HG02981 (cell line): ENCODE data around the gene KCNQ2.
"Not testable (repeated sequence)": the region's sequence is repeated elsewhere in the genome, so short reads cannot be mapped to it uniquely, and the experiment has no call there.

ENCODE experiments used
- ATAC-seq: cut with Tn5 transposase; IDR thresholded peaks from one replicate; pipeline ENCODE4 v1.9.1; 2021; ENCODE audit warnings: mild to moderate bottlenecking, moderate library complexity; ENCODE audit not compliant: unreplicated experiment

KCNQ2 gene

DNA sequence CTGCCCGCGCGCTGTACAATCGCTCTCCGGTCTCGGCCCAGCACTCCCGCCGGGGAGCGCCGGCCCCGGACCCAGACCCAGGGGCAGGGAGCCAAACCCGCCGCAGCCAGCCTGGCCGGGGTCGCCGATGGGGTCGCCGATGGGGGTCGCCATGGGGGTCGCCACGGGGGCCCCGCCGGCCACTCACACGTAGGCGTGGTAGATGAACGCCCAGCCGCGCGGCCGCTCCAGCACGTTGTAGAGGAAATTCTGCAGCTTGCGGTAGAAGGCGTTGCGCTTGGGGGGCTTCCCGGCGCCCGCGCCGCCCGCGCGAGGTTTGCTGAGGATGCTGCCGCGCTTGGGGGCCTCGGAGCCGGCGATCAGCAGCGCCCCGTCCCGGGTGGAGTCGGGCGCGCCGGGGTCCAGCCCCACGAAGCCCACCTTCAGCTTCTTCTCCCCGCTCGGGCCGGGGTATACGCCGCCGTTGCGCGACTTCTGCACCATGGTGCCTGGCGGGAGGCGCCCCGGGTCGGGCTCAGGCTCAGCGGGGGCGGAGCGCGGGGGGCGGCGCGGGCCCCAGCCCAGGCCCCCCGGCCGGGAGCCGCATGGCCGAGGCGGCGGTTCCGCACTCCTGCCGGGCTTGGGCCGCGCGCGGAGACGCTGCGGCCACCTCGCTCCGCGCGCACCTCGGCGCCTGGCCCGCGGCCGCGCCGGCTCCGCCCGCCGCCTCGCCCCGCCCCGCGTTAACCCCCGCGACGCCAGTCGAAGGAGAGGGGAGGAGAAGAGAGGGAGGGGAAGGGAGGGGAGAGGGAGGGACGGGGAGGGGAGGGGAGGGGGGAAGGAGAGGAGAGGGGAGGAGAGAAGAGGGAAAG, at the start of gene KCNQ2:
KCNQ2 (minus strand) TSS at position 675 of the 851 bp plus-strand sequence; CDS start at position 483, 192 bp downstream.
- ATAC-seq = no peak

DNA sequence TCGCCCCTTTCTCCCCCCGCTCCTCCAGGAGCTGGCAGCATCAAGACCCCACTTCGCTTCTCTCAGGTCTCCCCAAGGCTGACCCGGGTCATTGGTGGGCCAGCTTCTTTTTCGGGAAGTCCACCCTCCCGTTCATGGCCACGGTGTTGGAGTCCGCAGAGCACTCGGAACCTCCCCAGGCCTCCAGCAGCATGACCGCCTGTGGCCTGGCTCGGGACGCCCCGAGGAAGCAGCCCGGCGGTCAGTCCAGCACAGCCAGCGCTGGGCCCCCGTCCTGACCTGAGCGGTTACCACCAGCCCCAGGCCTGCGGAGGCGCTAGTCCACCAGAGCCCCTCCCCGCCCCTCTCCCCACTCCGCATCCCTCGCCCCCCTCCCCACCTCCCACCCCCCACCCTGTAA, 49.1 kb upstream of the KCNQ2 start:
- no peak for ATAC-seq

DNA sequence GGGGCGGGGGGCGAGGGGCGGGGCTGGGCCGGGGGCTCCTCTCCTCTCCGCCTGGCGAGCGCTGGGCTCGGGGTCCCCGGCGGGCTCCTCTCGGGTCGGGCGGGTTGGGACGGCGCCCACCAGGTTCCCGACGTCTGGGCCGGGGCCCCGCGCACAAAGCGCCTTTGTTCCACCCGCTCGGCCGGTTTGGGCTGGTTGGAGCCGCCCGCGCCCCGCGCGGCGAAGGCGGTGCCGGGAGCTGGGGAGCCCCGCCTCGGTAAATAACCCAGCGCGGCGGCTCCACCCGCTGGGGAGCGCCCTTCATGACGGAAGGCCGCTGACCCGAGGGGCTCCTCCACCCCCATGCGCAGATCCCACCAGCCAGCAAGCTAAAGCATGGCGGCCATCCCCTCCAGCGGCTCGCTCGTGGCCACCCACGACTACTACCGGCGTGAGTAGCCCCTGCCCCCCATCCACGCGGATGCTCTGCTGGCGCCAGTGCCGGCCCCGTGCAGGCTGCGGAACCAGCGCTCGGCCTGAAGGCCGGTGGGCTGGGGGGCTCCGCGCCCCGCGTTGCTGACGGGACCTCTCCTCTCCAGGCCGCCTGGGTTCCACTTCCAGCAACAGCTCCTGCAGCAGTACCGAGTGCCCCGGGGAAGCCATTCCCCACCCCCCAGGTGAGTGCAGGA, 48.6 kb upstream of the KCNQ2 start:
- peak; percentile 38 for ATAC-seq

DNA sequence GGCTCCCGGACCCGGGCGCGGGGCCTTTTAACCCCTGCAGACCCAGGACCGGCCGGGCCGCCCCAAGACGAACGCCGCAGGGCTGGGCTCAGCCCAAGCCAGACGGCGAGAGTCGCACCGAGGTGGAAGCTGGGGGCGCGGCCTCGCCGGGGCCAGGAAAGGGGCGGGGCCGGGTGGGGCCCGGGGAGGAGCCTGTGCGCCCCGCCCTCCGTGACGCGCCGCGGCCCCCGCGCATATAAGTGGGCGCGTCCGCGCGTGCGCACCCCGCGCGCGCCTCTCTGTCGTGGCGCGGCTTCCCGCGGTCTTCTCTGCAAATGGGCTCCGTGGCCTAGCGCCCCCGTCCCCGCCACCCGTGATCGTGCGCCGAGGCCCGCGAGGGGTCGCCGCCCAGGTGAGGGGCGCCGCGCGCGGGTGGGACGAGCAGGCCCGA, 48.1 kb upstream of the KCNQ2 start, which contains the start of gene PPDPF:
PPDPF (plus strand) TSS at position 262 of the 430 bp plus-strand sequence. CDS start 544 bp downstream, outside the sequence.
- ATAC-seq = peak; percentile 68

DNA sequence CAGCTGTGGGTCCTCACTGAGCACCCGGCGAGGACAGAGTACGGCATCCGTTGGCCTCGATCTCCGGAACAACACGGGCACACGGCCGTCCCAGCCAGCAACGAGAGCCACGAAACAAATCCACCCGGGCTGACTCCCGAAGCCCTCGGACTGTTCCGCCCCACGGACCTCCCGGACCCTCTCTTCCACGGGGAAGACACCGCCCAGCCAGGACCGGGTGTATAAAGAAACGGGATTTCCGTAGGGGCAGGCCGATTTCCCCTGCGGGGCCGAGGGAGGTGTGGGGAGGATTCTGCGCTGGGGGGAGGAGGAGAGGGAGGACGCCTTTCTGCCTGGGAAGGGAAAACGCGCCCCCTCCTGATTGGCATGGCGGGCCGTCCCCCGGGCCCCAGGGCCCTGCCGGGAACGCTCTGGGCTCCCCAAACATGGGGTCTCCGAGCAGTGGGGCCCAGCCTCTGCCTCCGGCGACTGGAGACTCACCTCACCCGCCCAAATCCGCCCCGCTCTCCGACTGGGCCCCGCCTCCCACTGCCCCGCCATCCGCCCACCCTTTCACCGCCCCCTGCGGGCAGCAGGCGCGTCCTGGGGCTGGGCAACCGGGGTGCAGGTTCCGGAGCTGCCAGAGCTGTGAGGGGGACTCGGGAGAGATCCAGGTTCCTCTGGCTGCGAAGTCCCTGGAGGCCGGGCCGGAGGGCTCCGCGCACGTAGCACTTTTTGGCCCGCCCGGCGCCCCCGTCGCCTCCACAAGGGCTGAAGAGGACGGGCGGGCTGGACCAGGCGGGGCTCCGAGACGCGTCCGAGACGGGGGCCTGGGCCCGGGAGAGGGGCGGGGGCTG, 47.4 kb upstream of the KCNQ2 start:
- peak; percentile 45 for ATAC-seq

DNA sequence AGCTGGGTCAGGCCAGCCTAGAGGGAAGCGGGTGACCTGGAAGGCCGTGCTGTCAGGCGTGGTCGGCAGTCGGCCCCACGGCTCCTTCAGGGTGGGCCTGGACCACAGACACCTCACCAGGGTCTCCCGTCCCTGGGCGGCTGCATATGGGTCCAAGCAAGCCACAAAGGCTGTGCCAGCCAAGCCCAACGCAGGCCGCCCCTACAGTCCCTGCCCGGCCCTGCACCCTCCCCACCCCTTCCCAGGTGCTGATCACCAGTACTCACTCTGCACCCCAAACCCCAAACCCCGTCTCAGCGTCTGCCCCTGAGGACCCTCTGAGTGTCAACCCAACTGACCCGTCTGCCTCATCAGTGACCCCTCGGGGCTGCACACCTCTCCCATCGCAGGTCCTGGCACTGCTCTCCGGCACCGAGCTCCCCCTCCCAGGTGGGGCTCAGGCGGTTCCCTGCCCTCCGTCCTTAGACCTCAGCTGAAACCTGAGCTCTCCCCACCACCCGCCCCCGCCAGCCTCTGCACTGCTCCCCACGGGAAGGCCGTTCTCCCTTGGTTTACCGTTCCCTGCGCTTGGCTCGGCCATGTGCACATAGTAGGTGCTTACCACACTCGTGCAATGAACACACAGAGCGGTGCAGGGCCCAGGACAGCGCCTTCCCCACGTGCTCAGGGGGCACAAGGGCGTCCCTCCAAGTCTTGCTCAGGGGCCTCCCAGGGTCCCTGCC, 46.7 kb upstream of the KCNQ2 start:
- no peak for ATAC-seq

DNA sequence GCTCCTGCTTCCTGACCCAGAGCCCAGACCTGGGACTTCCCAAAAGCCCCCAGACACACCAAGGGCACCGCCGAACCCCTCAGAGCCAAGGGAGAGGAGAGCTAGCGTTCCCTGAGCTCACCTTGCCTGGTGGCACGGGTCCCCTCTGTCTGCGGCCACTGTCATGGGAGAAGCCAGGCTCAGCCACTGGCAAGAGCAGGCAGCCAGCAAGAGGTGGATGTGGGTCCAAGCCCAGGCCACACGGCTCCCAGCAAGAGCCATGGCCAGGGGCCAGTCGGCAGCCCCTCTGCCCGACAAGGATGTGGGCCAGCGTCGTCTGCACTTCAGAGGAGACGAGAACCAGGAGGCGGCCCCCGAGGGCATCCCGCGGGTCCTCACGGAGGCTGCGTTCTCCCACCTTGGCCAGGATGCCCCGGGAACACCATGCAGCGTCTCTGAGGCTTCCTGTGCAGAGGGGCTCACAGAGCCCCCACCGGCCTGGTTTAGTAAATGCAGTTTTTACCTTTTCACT, 46.0 kb upstream of the KCNQ2 start:
- no peak for ATAC-seq

DNA sequence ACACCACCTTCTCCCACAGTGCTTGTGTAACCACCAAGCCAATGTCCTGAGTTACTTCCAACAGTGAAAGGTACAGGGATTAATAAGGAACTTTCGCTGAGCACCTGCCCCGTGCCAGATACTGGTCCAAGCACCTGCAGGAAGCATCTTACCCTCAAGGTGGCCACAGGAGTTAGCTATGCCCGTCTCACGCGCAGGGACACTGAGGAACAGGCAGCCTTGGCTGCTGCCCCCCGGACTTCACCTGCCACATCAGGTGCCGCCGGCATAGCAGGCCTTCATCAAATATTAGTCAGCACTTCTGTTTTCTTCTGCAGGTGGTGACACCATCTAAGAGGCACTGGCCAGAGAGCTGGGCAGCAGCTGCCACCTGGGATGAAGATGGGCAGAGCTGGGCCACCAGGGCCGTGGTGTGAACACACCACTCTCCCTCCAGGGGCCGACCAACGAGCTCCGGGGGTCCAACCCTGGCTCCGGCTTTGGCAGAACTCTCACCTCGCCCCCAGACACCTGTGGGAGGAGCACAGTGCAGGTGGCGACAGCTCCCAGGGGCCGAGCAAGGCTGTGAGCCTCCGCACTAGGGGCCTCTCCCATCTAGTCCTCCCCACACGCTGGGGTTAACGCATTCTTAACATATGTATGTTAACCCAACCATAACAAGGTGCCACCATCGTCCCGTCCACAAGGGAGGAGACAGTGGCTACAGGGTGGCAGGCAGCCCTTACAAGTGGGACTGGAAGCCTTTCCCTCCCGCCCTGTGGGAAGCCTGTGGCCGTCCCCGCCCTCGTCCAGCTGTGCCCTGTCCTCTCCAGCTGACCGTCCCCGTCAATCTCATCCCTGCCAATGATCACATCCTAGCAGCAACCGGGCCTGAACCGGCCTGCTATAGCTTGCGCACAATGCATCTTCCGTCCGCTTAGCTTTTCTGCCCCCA, 45.2 kb upstream of the KCNQ2 start:
- no peak for ATAC-seq

DNA sequence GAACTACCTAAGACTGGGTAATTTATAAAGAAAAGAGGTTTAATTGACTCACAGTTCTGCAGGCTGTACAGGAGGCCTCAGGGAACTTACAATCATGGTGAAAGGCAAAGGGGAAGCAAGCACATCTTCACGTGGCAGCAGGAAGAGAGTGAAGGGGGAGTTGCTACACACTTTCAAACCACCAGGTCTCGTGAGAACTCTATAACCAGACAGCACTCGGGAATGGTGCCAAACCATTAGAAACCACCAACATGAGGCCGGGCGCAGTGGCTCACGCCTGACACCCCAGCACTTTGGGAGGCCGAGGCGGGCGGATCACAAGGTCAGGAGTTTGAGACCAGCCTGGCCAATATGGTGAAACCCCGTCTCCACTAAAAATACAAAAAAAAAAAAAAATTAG, 42.1 kb upstream of the KCNQ2 start:
- ATAC-seq = not testable (repeated sequence)

DNA sequence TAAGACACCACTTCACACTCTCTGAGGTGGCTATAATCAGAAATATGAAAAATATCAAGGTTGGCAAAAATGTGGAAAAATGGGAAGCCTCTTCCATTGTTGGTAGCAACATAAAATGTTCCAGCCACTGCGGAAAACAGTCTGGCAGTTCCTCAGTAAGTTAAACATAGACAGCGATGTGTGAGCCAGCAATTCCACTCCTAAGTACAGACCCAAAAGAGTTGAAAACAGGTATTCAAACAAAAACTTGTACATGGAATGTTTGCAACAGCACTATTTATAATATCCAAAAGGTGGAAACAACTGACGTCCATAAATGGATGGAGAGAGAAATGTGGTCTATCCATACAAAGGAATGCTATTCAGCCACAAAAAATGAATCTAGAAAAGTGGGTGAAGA, 40.8 kb upstream of the KCNQ2 start:
- ATAC-seq = no peak

DNA sequence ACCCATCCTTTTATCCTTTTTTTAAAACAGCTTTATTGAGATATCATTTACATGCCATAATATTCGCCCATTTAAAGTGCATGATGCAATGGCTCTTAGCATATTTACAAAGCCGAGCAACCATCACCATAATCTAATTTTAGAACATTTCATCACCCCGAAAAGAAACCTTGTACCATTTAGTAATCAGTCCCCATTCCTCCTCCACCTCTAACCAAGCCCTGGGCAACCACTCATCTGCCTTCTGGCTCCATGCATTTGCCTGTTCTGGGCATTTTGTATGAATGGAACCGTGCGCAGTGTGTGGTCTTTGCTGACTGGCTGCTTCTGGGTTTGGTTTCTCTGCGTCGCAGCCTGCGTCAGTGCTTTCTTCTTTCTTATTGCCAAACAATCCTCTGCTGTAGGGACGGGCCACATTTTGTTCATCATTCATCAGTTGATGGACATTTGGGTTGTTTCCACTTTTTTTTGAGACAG, 36.7 kb upstream of the KCNQ2 start:
- no peak for ATAC-seq

DNA sequence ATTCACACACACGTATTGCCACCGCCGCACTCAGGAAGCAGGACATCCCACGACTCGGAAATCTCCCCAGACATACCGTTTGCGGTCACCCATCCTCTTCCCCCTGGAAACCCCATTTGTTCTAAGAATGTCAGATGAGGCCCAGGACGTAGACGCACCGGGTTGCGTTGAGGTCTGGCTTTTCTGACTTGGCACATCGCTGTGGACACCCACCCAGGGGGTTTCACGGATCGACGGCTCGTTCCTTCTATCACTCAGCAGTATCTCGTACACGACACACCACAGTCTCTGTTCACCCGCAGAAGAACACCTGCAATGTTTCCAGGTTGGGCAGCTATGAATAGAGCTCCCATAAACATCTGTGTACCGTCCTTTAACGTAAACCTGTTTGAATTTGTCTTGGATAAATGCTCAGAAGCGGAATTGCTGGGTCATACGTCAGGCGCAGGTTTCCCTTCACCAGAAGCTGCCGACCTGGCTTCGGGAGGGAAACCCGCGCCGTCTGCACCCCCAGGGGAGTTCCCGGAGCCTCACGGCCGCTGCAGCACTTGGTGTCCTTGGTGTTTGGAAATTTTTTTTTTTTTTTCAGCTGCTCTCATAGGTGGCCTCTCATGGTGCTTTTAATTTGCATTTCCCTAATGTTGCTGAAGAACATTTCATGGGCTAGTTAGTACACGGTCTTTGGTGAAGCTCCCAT, 35.8 kb upstream of the KCNQ2 start:
- ATAC-seq = no peak

DNA sequence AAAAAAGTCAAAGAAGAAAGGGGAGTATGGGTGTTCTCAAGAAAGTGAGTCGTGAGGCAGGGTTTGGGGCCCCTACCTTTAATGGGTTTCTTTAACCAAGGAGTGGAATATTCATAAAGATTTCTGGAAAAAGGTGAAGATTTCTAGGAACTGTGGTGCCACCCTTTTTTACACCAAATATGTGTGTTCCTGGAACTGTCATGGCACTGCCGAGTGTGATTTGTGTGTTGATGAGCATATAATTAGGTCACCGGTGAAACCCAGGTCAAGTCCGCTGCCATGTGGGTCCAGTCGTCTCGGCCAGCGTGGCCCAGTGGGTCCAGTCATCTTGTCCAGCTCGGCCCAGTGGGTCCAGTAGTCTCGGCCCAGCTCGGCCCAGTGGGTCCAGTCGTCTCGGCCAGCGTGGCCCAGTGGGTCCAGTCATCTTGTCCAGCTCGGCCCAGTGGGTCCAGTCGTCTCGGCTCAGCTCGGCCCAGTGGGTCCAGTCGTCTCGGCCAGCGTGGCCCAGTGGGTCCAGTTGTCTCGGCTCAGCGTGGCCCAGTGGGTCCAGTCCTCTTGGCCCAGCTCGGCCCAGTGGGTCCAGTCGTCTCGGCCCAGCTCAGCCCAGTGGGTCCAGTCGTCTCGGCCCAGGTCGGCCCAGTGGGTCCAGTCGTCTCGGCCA, 34.8 kb upstream of the KCNQ2 start:
- ATAC-seq = no peak

DNA sequence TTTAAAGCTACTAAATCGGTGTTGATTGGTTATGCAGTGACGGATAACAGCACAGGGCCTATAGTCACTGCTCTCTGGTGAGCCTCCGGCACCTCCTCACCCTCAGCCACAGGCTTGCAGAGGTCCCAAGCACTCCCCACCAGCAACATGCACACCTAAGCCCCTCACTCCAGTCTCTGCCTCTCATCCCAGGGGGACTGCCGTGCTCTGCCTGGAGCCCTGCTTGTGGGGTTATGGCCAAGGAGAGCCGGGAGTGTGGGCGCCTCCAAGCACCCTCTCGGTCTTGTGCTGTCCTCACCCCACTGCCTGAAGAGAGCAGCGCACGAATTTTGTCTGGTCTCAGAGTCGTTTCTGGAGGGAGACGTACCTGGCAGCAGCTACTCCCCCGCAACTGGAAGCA, 33.3 kb upstream of the KCNQ2 start:
- no peak for ATAC-seq

DNA sequence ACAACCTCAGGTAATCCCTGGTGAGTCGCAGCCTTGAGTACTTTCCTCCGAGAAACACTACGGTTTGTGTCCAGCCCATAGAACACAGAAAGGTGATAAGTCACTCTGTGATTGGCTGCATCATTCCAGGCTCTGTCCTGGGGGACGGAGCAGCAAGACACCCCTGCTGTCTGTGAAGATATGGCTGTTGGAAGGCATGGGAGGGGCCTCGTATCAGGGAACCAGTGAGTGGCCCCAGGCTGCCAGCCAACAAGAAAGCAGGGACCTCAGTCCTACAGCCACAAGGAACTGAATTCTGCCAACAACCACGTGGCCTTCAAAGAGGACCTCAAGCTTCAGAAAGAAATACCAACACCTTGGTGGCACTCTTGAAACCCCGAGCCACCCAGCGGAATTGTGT, 32.8 kb upstream of the KCNQ2 start:
- ATAC-seq = no peak

DNA sequence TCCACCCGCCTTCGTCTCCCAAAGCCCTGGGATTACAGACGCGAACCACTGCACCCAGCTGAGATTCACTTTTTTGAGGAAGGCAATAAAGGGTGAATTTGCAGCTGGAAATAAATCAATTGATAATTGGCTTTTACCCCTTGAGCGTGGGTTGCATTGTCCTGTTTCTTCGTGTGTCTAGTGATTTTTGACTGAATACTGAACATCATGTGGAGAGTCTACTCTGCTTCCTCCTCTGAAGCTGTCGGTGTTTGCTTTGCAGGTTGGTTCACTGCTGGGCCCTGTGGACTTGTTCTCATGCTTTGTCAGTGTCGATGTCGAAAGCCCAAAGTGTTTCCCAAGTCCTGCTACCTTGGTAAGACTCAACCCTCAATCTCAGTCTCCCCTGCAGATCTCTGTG, 32.2 kb upstream of the KCNQ2 start:
- ATAC-seq = no peak

DNA sequence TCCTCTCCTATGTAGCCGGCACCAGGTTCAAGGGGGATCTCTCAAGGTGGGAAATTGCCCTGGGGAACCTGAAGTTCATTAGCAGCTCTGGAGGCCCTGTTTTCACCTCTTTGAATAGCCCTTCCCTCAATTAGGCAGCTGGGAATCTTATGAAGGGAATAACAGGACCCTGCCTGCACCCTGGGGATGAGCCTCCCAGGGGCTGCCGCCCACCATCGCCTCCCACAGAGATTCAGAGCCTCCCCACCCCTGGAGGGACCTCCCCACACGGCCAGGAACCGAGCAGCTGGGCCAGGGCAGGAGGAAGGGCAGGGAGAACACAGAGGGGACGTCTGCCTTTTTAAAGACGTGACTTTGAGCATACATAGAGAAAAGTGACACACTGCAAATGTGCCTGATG, 31.1 kb upstream of the KCNQ2 start:
- ATAC-seq = no peak

DNA sequence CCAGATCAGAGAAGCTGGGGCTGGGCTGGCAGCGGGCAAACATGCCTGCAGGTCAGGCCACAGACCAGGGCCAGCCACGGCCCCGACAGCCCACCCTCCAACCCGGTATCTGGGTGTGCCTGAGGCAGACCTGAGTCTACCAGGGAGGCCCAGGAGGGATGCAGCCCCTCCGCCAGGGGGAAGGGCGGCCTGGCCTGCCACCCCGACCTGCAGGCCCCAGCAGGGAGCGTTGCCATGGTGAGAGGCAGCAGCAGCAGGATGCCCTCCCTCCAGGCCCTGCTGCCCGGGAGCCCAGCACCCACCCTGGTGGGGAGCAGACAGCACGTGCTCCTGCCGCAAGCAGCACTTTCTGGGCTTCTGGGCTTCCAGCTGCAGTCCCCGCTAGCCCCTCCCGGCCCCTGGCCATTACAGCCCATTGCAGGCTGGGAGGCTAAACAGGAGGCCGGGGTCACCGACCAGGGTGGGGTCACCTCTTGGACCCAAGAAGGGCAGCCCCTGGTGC, 30.3 kb upstream of the KCNQ2 start:
- no peak for ATAC-seq
